Fibroblast of lung (primary cell): ENCODE data around the gene DUSP8. TPM values are rescaled to one million over a fixed set of nuclear protein-coding genes. Genes with fewer than 3 reads are reported as not detected.

Experiments
- DNase-seq, 2 donors: peaks; one replicate each; pipeline versions ENCODE4 v3.0.0 to v3.0.0-alpha.2; 2010; ENCODE audit warnings: low read depth in 2 of 2
- H2AFZ ChIP-seq: 2 replicates; pipeline ENCODE4 v1.5.1; 2012; ENCODE audit warnings: low read length, control low read depth, inconsistent platforms
- H3K27ac ChIP-seq: 2 replicates; pipeline ENCODE4 v1.5.1; 2011; ENCODE audit warnings: low read length, control low read depth; ENCODE audit not compliant: insufficient read depth
- H3K27me3 ChIP-seq: 2 replicates; pipeline ENCODE4 v1.5.1; 2011; ENCODE audit warnings: mild to moderate bottlenecking, low read length; ENCODE audit not compliant: control insufficient read depth, insufficient read depth
- H3K36me3 ChIP-seq: 2 replicates; pipeline ENCODE4 v1.5.1; 2011; ENCODE audit warnings: low read length; ENCODE audit not compliant: control insufficient read depth, insufficient read depth
- H3K4me1 ChIP-seq: 2 replicates; pipeline ENCODE4 v1.5.1; 2011; ENCODE audit warnings: low read length; ENCODE audit not compliant: control insufficient read depth, insufficient read depth; ENCODE audit errors: extremely low read depth
- H3K4me2 ChIP-seq: 2 replicates; pipeline ENCODE4 v1.5.1; 2011; ENCODE audit warnings: low read length, control low read depth; ENCODE audit not compliant: insufficient read depth; ENCODE audit errors: extremely low read depth
- H3K4me3 ChIP-seq, 4 experiments: fragments of 200-600 bp in 1 of 4; sonication (generic) in 1 of 4; replicated peaks in 1 of 4; 2 replicates each; pipeline ENCODE4 v1.5.1; 2011 to 2016; ENCODE audit warnings: low read length in 4 of 4, low read depth in 3 of 4, mild to moderate bottlenecking in 3 of 4, control low read depth in 2 of 4, inconsistent platforms in 1 of 4, mixed read lengths in 1 of 4; ENCODE audit not compliant: insufficient read depth in 1 of 4; ENCODE audit errors: control extremely low read depth in 1 of 4
- H3K79me2 ChIP-seq: 2 replicates; pipeline ENCODE4 v1.5.1; 2012; ENCODE audit warnings: mild to moderate bottlenecking, low read length, inconsistent platforms; ENCODE audit not compliant: control insufficient read depth, insufficient read depth
- H3K9ac ChIP-seq: 2 replicates; pipeline ENCODE4 v1.5.1; 2011; ENCODE audit warnings: mild to moderate bottlenecking, low read length, control low read depth; ENCODE audit not compliant: insufficient read depth
- H3K9me3 ChIP-seq: 2 replicates; pipeline ENCODE4 v1.5.1; 2012; ENCODE audit warnings: low read depth, low read length; ENCODE audit not compliant: control insufficient read depth, insufficient read depth
- H4K20me1 ChIP-seq: 2 replicates; pipeline ENCODE4 v1.5.1; 2011; ENCODE audit warnings: low read length; ENCODE audit not compliant: control insufficient read depth, insufficient read depth; ENCODE audit errors: extremely low read depth
- CTCF ChIP-seq, 2 donors: IDR thresholded peaks in 1 of 2; conservative IDR thresholded peaks in 1 of 2; 1 replicate in 1 of 2; 2 replicates in 1 of 2; pipeline ENCODE4 v1.5.1; 2011 to 2012; ENCODE audit warnings: low read length in 2 of 2, control low read depth in 1 of 2, inconsistent platforms in 1 of 2, low read depth in 1 of 2, mild to moderate bottlenecking in 1 of 2
- EZH2 ChIP-seq: IDR thresholded peaks from 2 replicates; pipeline ENCODE4 v1.5.1; 2012; ENCODE audit warnings: low read length, control low read depth, mild to moderate bottlenecking; ENCODE audit errors: missing control alignments
- polyA plus RNA-seq, 2 donors: library from polyadenylated mRNA; depleted of rRNA in 1 of 2; stranded (reverse) in 1 of 2; unstranded in 1 of 2; fragments of >200 nt; gene quantifications; 2 replicates each; pipeline ENCODE4 v1.2.1, GENCODE V29; 2011 to 2012; ENCODE audit warnings: missing spikeins in 1 of 2
- total RNA-seq: library from RNA; depleted of rRNA; stranded (reverse); fragments of >200 nt; gene quantifications from 2 replicates; pipeline ENCODE4 v1.2.1, GENCODE V29; 2014

DUSP8 gene
- total and polyA plus RNA-seq, 2 donors (not counting 1 experiment from before 2014, with no cell fraction given) = 0.62 to 0.66 TPM

- Histone ChIP-seq H2AFZ (no peak overlapping the region), H3K9me3 (no peaks in the 10 kb centered on the region), H3K9ac (no peak overlapping the region), H3K36me3 (no peaks in the 10 kb centered on the region), H3K4me3 (no peak overlapping the region), H3K4me2 (no peak overlapping the region), H3K27ac (no peak overlapping the region), H3K4me1 (no peaks in the 10 kb centered on the region), H3K27me3 (no peaks in the 10 kb centered on the region), H3K79me2 (peaks cover 2% of the 10 kb centered on the region), H4K20me1 (no peaks in the 10 kb centered on the region)
- TF ChIP-seq EZH2 (no peak), CTCF (conservative IDR thresholded peaks at IDR 0.05 in 1 of 2, IDR thresholded peaks at IDR 0.05 in 1 of 2; ENCODE audit: low read depth in 1 of 2, low read length in 2 of 2) (no peak)
- no peak for DNase-seq
Measured at GRCh38 chr11:1506981-1507380, 65.1 kb downstream of the DUSP8 start.

- no peaks in the 10 kb centered on the region for H3K4me1 ChIP-seq
- H3K27ac ChIP-seq = no peak overlapping the region
- H3K27me3 ChIP-seq = no peaks in the 10 kb centered on the region
- no peaks in the 10 kb centered on the region for H3K36me3 ChIP-seq
- no peak for DNase-seq
- no peak overlapping the region for H3K4me3 ChIP-seq
- H4K20me1 ChIP-seq = no peaks in the 10 kb centered on the region
- no peak overlapping the region for H2AFZ ChIP-seq
- TF ChIP-seq CTCF (conservative IDR thresholded peaks at IDR 0.05 in 1 of 2, IDR thresholded peaks at IDR 0.05 in 1 of 2; ENCODE audit: low read depth in 1 of 2, low read length in 2 of 2) (no peak), EZH2 (no peak)
- no peak overlapping the region for H3K4me2 ChIP-seq
- no peak overlapping the region for H3K9ac ChIP-seq
- H3K79me2 ChIP-seq = peaks cover 2% of the 10 kb centered on the region
- H3K9me3 ChIP-seq = no peaks in the 10 kb centered on the region
Measured at GRCh38 chr11:1505480-1505879, 66.6 kb downstream of the DUSP8 start.

- H4K20me1 ChIP-seq = no peaks in the 10 kb centered on the region
- no peak overlapping the region for H3K27ac ChIP-seq
- DNase-seq = no peak
- peaks cover 2% of the 10 kb centered on the region for H3K79me2 ChIP-seq
- no peaks in the 10 kb centered on the region for H3K36me3 ChIP-seq
- H3K9me3 ChIP-seq = no peaks in the 10 kb centered on the region
- no peaks in the 10 kb centered on the region for H3K4me1 ChIP-seq
- H3K9ac ChIP-seq = no peak overlapping the region
- TF ChIP-seq EZH2 = no peak
- TF ChIP-seq CTCF (conservative IDR thresholded peaks at IDR 0.05 in 1 of 2, IDR thresholded peaks at IDR 0.05 in 1 of 2; ENCODE audit: low read depth in 1 of 2, low read length in 2 of 2) = no peak
- H2AFZ ChIP-seq = no peak overlapping the region
- H3K4me2 ChIP-seq = no peak overlapping the region
- no peak overlapping the region for H3K4me3 ChIP-seq
- no peaks in the 10 kb centered on the region for H3K27me3 ChIP-seq
Measured at GRCh38 chr11:1504581-1505290, 67.3 kb downstream of the DUSP8 start.
